Measurements from ENCODE around the gene MMP23B. TPM values are rescaled to one million over a fixed set of nuclear protein-coding genes. Genes with fewer than 3 reads are reported as not detected.

The MMP23B gene
- total RNA-seq, 4 donors from 2014 or later = 1.7 to 3.1 (median 2.9) TPM

DNA sequence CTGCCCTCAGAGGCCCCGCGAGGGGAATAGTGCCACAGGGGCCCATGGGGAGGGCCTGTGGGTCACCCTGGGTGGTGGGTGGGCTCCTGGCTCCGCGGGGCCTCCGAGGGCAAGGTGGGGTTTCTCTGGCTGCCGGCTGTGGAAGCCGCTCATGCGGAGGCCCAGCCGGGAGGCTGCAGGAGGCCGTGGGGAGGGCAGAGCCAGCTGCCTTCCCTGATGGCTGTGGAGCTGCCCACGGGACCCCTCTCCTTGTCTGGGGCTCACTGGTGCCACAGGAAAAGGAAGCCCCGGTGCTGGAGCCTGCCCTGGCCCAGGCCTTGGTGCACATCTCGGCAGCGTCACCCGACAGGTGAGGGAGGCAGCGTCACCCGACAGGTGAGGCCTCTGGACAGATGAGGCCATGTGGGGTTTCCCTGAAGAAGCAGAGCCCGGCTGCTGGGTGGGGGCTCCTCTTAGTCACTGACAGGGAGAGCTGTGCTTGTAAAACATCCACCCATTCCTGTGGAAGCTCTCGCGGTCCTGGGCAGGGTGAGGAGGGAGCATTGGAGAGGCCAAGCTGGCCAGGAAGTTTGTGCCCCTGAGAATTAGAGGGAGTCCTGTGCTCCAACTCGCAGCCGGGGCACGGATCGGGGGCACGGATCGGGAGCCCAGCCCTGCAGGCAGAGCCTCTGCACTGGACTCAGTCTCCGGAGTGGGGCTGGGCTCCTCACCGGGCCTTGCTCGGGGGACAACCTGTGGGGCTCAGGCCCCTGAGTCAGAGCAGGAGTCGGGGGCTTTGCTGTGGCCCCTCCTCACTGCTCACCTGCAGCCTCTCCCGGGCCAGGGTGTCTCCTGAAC is 10.6 kb upstream of the MMP23B start:
- DNase-seq (ENCODE audit: low spot score in 2 of 2) = peak in 1 of 2 donors; percentile 64
- Histone ChIP-seq H3K36me3 (peaks cover 14% of the 10 kb centered on the region), H3K4me3 (no peak overlapping the region), H3K9me3 (no peaks in the 10 kb centered on the region), H3K4me1 (peaks cover 15% of the 10 kb centered on the region), H3K27me3 (no peaks in the 10 kb centered on the region), H3K27ac (no peak overlapping the region)
- TF ChIP-seq POLR2AphosphoS5 (IDR thresholded peaks at IDR 0.05) (no peak), EP300 (IDR thresholded peaks at IDR 0.05) (no peak), CTCF (IDR thresholded peaks at IDR 0.05) (no peak), POLR2A (IDR thresholded peaks at IDR 0.05) (no peak)
- 89% methylated on average over 10 of the region's 31 CpGs for WGBS

GRCh38 chr1:1622010-1622787 is 9.8 kb upstream of the MMP23B start:
- H3K27ac ChIP-seq = no peak overlapping the region
- H3K4me3 ChIP-seq = no peak overlapping the region
- no peaks in the 10 kb centered on the region for H3K9me3 ChIP-seq
- 80% methylated on average over 14 of the region's 21 CpGs for WGBS
- peaks cover 14% of the 10 kb centered on the region for H3K36me3 ChIP-seq
- DNase-seq (ENCODE audit: low spot score in 2 of 2) = no peak
- TF ChIP-seq POLR2AphosphoS5 (IDR thresholded peaks at IDR 0.05) = no peak
- TF ChIP-seq CTCF (IDR thresholded peaks at IDR 0.05) = no peak
- no peak for TF ChIP-seq EP300 (IDR thresholded peaks at IDR 0.05)
- no peak for TF ChIP-seq POLR2A (IDR thresholded peaks at IDR 0.05)
- H3K27me3 ChIP-seq = no peaks in the 10 kb centered on the region
- peaks cover 14% of the 10 kb centered on the region for H3K4me1 ChIP-seq

DNA sequence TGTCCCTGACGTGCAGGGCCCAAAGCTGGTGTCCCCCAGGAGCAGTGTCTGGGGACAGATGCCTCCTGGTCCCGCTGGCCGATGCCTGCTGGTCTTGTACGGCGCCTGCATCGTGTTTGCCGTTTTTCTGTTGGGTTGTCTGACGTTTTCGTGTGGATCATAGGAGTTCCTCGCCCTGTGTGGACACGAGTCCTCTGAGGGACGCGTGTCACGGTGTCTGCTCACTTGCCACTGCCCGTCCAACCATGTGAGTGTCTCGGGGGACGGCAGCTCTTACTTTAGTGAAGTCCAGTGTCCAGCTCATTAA is 9.2 kb upstream of the MMP23B start:
- no peak for TF ChIP-seq POLR2A (IDR thresholded peaks at IDR 0.05)
- TF ChIP-seq POLR2AphosphoS5 (IDR thresholded peaks at IDR 0.05) = no peak
- TF ChIP-seq EP300 (IDR thresholded peaks at IDR 0.05) = no peak
- TF ChIP-seq CTCF (IDR thresholded peaks at IDR 0.05) = no peak
- no peaks in the 10 kb centered on the region for H3K9me3 ChIP-seq
- no peak overlapping the region for H3K27ac ChIP-seq
- WGBS = 90% methylated on average over 15 of the region's 17 CpGs
- no peak for DNase-seq (ENCODE audit: low spot score in 2 of 2)
- peaks cover 15% of the 10 kb centered on the region for H3K4me1 ChIP-seq
- no peaks in the 10 kb centered on the region for H3K27me3 ChIP-seq
- no peak overlapping the region for H3K4me3 ChIP-seq
- peaks cover 13% of the 10 kb centered on the region for H3K36me3 ChIP-seq

GRCh38 chr1:1623181-1623630 is 8.8 kb upstream of the MMP23B start:
- Histone ChIP-seq H3K4me1 (peaks cover 18% of the 10 kb centered on the region), H3K36me3 (peaks cover 11% of the 10 kb centered on the region), H3K4me3 (no peak overlapping the region), H3K27me3 (no peaks in the 10 kb centered on the region), H3K27ac (no peak overlapping the region), H3K9me3 (no peaks in the 10 kb centered on the region)
- no CpG with 5 or more reads among the region's 33 CpGs for WGBS
- peak in 1 of 2 donors; percentile 63 for DNase-seq (ENCODE audit: low spot score in 2 of 2)
- no peak for TF ChIP-seq EP300 (IDR thresholded peaks at IDR 0.05)
- no peak for TF ChIP-seq POLR2A (IDR thresholded peaks at IDR 0.05)
- TF ChIP-seq POLR2AphosphoS5 (IDR thresholded peaks at IDR 0.05) = no peak
- TF ChIP-seq CTCF (IDR thresholded peaks at IDR 0.05) = no peak
